CD1c-positive myeloid dendritic cell (primary cell): ENCODE measurements around the gene TSR1.
"Not testable (repeated sequence)": the region's sequence is repeated elsewhere in the genome, so short reads cannot be mapped to it uniquely, and the experiment has no call there.

Experiments
- DNase-seq: peaks from one replicate; pipeline ENCODE4 v3.0.0-alpha.2; 2016; ENCODE audit errors: extremely low spot score

TSR1 gene

DNA sequence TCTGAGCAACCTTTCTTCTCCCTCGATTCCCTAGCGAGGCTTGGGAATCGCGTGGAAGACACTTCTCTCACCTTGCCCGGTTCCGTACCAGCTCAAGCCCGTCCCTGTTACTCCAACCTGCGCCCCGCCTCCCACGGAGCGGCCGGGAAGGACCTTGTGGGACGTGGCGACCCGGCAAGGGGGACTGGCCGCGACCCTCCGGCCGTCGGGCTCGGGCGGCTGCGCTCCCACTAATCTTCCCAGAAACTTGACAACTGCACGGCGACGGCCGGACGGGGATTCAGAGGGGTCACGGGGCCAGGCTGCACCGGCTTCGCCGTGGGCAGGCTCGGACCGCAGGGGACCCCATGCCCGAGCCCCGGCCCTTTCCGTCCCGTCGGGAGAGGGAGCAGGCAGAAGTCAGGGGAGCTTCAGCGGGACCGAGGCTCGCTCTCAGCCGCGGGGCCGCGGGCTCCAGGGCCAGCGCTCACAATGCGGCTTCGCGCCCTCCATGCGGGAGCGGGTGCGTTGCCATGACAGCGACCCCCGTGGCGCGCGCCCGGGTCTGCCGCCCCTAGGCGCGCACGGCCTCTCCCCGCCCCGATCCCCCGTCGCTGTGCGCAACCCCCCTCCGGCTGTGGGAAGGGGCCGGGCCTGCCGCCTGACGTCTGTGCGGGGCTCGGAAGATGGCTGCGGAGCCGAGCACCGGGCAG is 741 bp upstream of the TSR1 start, which contains the start of gene SGSM2:
SGSM2 (plus strand) TSS at position 650 of the 692 bp plus-strand sequence. CDS start 188 bp downstream, outside the sequence.
- peak; percentile 65 for DNase-seq

DNA sequence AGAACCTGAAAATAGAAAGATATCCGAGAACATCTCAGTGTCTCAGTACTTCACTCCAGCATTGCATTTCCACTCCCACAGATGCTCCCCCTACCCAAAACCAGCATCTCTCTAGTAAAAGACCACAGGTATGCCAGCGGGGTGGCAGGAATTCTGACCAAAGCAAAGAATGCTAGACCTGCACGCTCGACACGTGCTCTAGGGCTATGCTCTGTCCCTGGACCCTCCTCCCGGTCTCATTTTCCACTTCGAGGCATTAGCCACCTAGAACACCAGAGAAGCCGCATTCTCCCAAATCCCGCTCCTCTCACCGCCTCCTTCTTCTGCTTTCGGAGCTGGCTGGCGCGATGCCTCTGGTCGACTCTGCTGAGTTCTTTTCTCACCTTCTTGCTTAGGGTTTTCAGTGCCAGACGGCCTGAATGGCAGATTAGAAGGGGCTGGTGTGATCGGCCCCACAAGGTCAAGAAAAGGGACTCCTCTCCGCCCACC is 487 bp downstream of the TSR1 start:
- peak; percentile 20 for DNase-seq

DNA sequence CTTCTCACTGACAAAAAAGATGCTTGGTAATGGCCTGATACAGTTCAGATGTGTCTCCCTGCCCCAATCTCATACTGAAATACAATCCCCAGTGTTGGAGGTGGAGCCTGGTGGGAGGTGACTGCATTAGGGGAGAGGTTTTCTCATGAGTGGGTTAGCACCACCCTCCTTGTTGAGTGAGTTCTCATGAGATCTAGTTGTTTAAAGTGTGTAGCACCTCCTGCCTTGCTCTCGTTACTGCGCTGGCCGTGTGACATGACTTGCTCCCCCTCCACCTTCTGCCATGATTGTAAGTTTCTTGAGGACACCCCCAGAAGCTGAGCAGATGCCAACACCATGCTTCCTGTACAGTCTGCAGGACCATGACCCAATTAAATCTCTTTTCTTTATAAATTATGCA is 5.0 kb downstream of the TSR1 start:
- DNase-seq: no peak

DNA sequence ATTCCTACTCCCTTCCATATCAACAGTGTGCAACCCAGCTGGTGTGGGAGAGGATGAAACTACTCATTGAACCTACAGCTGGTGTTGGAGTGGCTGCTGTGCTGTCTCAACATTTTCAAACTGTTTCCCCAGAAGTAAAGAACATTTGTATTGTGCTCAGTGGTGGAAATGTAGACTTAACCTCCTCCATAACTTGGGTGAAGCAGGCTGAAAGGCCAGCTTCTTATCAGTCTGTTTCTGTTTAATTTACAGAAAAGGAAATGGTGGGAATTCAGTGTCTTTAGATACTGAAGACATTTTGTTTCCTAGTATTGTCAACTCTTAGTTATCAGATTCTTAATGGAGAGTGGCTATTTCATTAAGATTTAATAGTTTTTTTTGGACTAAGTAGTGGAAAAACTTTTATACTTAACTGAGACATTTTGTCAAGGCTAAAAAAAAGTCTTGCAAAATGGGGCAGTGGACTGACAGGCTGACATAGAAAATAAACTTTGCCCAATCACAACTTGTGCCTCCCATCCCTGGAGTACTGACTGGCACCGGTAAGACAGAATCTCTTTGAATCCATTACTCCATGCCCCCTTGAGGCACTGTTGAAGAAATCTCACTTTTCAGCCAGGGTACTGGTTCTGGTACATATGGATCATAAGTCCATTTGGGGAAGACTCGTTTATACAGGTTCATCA is 12.5 kb downstream of the TSR1 start:
- DNase-seq: no peak

DNA sequence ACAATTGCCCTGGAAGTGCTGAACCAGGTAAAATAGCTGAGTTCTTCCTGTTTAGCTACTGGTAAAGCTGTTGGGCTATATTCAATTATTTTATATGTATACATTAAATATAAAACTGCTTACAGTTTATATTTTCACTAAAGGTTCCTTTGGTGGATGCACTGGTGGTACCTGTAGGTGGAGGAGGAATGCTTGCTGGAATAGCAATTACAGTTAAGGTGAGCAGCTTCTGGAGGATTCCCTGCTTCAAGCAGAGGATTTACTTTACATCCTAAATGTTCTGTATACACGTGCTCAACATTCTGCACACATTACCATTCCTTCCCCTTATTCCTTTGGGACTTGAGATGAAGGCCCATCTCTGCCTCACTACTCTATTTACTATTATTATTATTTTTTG is 14.9 kb downstream of the TSR1 start:
- DNase-seq: no peak

DNA sequence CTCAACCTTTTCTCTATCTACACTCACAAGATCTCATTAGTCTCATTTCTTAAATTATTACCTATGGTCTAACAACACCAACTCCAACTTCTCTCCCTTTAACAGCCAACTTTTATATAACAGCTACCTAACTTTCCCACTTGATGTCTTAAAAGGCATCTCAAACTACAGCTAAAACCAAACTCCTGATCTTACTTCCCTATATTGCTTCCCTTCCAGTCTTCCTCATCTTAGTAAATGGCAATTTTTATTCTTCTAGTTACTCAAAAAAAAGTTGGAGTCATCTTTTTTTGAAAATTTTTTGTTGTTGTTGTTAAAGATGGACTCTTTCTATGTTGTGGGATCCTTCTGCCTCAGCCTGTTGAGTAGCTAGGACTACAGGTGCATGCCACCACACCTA is 17.2 kb downstream of the TSR1 start:
- DNase-seq: peak; percentile 48

DNA sequence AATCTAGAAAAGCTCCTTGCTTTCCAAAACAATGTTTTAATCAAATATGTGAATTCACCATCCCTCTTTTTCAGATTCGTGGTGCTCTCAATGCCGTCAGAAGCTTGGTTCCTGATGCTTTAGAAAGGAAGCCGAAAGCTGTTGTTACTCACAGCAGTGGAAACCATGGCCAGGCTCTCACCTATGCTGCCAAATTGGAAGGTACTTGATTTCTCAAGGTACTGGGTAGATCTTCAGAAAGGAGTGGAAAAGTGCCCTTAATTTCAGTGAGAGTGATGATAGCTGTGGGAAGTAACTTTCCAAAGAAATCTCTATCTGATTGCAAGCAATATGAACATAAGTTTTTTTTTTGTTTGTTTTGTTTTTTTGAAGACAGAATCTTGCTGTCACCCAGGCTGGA is 18.5 kb downstream of the TSR1 start:
- no peak for DNase-seq

DNA sequence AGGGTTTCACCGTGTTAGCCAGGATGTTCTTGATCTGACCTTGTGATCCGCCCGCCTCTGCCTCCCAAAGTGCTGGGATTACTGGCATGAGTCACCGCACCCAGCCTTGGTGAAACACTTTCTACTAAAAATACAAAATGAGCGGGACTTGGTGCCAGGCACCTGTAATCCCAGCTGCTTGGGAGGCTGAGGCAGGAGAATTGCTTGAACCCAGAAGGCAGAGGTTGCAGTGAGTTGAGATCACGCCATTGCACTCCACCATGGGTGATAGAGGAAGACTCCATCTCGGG is 19.4 kb downstream of the TSR1 start:
- not testable (repeated sequence) for DNase-seq

DNA sequence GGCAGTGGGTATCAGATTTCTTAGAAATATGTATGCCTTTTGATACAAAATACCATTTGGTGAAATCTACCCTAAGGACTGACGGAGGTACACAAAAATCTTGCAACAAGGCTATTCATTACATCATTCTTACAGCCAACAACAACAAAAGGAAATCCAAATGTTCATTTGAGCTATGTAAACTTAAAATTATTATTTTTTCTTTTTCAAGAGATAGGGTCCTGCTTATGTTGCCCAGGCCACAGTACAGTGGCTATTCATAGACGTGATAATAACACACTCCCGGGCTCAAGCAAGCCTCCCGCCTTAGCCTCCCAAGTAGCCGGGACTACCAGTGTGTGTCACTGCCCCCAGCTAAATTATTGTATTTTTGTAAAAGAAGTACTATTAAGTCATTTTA is 23.5 kb downstream of the TSR1 start:
- DNase-seq: no peak

DNA sequence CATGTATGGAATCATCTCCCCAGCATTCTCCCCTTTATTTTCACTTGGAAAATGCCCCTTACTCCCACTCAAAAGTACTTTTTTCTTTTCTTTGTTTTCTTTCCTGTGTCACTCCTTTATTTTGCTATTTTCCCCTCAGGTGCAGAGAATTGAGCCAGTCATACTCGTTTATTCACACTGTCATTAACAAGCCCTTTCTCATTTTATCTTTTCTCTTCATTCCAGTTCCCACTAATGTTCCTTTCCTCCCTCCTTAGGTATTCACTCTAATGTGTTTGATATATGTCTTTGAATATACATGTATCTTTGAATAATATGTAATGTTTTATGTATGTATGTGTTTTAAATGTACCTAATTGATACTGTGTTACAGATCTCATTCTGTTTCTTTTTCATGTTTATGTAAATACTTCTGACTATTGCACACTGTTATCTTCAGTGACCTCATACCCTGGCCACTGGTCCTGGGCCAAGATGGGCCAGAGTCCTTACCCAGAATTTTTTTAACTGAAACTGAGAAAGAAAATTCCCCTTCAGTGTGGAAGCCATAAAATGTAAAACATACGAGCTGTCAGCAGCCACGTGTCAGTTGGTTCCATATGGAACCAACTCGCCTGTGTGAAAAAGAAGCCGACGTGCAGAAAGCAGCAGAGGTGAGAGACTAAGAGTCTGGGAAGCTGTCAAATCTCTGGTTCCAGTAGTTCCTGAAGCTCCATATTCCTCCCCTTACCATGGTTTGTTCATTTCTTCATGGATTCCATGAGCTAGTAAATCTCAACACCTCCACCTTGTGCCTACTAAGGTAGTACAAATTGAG is 26.7 kb downstream of the TSR1 start:
- no peak for DNase-seq

DNA sequence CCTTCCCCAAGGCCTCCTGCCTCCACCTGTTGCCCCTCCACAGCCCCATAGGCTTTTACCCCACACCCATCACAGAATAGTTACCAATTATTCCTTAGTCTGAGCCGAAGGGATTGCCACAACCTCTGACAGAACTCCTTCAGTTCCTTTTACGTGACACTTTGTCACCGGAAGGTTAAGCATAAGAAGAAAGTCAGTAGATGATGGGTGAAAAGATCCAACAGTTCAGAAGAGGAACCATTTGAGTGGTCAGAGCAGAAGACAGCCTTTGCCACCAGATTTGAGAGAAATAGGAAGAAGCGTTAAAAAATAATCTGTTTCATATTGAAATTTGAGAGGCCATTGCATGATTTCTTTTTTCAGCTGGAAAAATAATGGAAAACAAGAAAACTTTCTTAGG is 31.3 kb downstream of the TSR1 start:
- peak; percentile 53 for DNase-seq

DNA sequence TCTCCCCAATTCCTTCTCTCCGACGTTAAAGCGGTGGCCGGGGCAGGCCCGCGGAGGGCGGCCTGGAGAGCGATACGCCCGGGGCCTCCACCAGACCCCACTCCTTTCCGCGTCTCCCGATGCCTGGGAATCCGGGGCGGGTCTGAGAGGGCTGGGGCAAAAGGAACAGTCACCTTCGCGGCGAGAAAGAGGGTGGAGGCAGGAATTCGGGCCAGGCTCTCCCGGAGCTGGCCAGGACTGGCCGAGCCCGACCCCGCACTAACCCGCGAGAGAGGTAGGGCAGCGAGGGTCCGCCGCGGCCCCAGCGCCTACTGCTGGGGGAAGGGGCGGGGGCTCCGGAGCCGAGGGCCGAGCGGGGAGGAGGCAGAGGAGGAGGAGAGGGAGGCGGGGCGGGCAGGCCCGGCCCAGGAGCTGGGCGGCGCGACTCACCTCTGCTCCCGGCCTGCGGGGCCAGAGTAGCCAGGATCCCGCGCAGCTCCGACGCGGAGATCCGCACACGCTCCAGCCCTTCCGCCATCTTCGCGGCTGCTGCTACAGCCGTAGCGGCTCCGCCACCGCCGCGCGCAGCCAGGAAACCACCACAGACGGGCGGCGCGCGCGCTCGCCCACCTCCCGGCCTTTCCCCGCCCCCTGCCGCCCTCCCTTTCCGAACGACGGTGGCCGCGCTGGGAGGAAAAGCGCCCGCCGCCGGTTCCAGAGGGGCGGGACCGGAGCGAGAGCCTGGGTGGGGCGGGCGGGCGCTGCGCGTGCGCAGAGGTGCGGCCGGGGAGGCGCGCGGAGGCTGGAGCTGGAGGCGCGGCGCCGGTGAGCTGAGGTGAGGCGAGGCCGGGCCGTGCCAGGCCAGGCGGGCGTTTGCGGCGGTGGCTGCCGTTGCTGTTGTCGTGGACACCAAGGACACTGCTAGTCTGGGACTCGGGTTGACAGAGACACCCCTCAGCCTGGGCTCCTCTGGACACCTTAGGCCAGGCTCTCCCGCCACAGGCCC is 32.8 kb downstream of the TSR1 start, which contains the start of the genes SMG6 and SRR:
SMG6 (minus strand) TSS at position 582 of the 985 bp plus-strand sequence; CDS start at position 517, 65 bp downstream.
SRR (plus strand) TSS at position 747 of the 985 bp plus-strand sequence. CDS start 11,611 bp downstream, outside the sequence.
- DNase-seq: peak; percentile 97

DNA sequence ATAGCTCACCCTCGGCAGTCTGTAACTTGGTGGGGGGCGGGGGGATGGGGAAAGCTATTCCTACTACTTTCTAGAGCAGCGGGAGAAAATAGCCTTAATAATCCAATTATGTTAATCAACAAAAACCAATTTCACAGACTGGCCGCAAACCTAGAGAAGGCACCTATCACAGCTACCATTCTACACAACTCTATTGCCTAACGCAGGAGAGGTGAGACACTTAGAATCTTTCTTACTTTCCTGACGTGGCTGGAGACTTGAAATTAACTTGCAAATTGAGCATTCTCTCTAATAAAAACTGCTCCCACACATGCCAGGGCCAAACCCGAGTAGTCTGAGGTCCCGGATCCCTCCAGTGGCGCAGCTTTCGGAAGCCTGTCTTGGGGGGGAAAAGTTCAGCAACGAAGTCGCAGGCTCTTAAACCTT is 33.5 kb downstream of the TSR1 start:
- no peak for DNase-seq

DNA sequence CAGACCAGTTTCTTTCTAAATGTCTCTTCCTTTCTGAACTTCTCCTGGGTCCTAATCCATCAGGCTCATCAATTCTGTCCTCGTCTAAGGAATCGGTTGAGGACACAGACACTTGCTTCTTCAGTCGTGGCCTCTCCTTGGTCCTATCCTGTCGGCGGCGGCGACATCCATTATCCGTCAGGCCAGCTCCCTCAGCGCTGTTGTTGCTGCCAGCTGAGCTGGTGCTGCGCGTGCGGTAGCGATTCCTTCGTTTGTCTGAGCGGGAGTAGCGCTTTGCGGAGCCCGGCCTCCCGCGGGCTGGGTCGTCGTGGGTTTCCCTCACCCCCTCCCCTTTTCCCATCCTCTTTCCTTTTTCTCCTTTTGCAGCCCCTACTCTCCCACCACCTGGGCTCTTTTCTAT is 36.5 kb downstream of the TSR1 start:
- DNase-seq: no peak

DNA sequence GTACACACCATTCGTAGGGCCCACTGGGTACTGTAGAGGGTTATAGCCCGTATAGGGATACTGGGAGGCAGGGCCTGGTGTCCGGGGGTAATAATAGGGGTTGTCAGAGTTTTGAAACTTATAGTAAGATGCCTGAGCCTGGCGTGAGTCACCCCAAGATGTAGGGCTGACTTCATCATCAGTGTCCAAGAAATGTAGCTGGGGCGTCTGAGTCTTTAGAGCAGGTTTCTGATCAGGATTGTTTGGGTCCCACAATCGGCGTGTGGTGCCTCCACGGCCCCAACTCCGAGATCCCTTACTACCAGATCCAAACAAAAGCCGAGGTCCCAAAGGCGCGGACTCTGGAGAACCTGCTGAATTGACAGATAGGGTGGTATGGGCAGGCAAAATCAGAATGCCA is 37.1 kb downstream of the TSR1 start:
- DNase-seq: no peak

DNA sequence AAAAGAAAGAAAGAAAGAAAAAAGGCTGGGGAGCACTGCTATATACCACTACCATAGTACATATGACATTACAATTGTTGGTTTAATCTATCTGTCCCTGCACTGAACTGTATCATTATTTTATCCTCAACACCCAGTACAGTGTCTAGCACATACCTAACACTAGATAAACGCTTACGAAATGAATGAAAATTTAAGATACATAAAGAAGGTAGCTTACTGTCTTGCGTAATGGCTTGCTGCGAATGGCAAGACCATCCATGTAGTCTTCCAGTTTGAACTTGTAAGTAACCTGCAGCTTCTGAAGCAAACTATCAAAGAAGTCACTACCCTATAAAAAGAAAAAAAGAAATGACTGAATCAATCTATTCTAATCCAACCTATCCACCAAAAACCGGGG is 39.2 kb downstream of the TSR1 start:
- DNase-seq: no peak

DNA sequence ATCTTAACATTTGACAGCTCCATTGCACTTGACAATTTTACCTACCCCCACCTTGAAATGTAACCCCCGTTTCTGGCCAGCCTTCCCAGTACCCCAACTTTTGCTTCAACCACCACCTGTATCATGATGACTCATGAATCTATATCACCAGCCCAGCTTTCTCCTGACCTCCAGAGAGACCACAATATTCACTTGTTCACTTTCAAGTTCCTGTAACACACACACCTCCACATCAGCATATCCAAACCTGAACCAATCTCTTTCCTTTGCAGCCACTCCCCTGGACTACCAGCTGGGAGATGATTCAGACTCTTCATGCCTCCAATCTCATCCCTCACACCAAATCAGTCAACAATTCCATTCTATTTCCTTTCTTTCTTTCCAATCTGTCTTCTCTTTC is 40.7 kb downstream of the TSR1 start:
- no peak for DNase-seq

DNA sequence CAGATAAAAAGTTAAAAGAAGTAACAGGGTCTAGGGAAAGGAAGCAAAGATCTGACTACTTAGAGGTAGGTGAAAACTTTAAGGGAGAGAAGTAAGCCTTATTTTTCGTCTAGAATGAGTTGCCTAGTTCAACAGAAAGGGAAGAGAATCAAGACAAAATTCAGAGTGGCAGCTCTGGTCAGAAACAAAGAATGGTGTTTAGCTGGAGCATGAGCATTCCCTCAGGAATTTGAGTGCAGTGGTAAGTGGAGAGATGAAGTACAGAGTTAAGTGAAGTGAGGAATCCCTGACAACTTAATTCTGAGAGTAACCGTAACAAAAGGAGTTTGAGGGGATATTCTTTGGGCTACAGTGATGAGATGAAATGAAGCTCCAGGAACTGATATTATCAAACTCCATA is 44.2 kb downstream of the TSR1 start:
- no peak for DNase-seq

DNA sequence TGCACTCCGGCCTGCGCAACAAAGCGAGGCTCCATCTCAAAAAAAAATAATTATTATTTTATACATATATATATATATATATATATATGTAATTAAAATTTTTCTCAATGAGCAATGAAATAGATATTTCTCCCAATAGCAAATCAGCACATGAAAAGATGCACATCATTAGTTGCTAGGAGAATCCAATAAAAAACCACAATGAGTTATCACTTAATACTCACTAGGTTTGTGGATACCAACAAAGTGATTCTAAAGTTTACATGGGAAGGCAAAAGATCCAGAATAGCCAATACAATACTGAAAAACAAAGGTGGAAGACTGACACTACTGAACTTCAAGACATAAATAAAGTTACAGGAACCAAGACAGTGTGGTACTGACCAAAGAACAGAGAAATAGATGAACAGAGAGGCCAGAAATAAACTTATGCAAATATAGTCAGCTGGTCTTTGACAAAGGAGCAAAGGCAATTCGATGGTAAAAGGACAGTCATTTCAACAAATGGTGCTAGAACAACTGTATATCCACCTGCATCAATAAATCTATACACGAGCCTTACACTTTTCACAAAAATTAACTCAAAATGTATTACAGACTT is 46.3 kb downstream of the TSR1 start:
- no peak for DNase-seq

DNA sequence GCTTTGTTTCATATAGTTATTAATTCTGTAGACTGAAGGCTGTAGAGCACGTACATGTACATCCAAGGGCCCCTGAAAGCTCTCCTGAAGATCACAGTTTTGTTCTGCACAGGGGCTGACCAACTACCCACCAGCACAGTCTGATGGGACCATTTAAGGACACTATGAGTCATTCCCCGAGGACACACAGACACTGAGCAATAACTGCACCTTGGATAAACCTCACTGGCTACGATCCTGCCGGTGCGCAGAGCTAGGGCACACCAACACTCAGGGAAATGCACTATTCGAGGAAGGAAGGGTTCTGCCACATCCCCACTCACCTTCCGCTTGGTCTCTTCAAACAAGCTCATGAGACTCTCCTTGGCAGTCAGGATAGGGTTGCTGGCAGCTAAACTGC is 53.0 kb downstream of the TSR1 start:
- DNase-seq: no peak
